ENCODE measurements around the gene TSPAN5. TPM values are rescaled to one million over a fixed set of nuclear protein-coding genes. Genes with fewer than 3 reads are reported as not detected.

The TSPAN5 gene
- total and polyA plus RNA-seq, 4 experiments from 2014 or later, result 16.8 to 40.4 (median 25.7) TPM

- H3K4me3 ChIP-seq (ENCODE audit: low read length in 2 of 2), result no peak overlapping the region
- Mint-ChIP-seq H3K4me3 (peak overlapping the region in 7 of 8 donors; percentile 3 to 74 (median 16)), H3K36me3 (no peaks in the 10 kb centered on the region)
These were observed 15.4 kb downstream of the TSPAN5 start for GRCh38 chr4:98642991-98643426.

GRCh38 chr4:98641906-98642668, 16.3 kb downstream of the TSPAN5 start:
- H3K4me3 ChIP-seq (ENCODE audit: low read length in 2 of 2), result no peak overlapping the region
- no peaks in the 10 kb centered on the region for H3K36me3 Mint-ChIP-seq
- DNase-seq, result no peak
- H3K4me1 Mint-ChIP-seq, result peaks cover 57 to 83% (median 69%) of the 10 kb centered on the region in 4 donors
- CTCF ChIA-PET (ENCODE audit: partially characterized antibody), result interaction anchor here (1.2 to 1.3 kb wide), 4 partner anchors 16 to 353 kb away, joined by 3 to 7 read pairs (median 3); partner anchors contain the start of genes METAP1 and TSPAN5
- POLR2A ChIA-PET (ENCODE audit: partially characterized antibody), result interaction anchor here (1.0 to 1.9 kb wide), 5 partner anchors 15 to 41 kb away, joined by 3 to 10 read pairs (median 5); partner anchors contain the start of gene TSPAN5
- peaks cover 70% of the 10 kb centered on the region for H3K4me1 ChIP-seq (ENCODE audit: insufficient read depth, low read length)
- H3K27me3 ChIP-seq (ENCODE audit: insufficient read depth, low read length), result no peaks in the 10 kb centered on the region
- peak overlapping the region in 3 of 8 donors; percentile 0 to 61 (median 60) for H3K4me3 Mint-ChIP-seq
- H3K27ac Mint-ChIP-seq, result peak overlapping the region; percentile 42 to 72 (median 57)
- no peaks in the 10 kb centered on the region for H3K9me3 ChIP-seq (ENCODE audit: control insufficient read depth in 1 of 2, low read length in 2 of 2)
- intact Hi-C loops (cut with micrococcal nuclease), result no loop called here
- no peaks in the 10 kb centered on the region for H3K36me3 ChIP-seq (ENCODE audit: insufficient read depth, low read length)
- H3K9me3 Mint-ChIP-seq, result no peaks in the 10 kb centered on the region
- no peaks in the 10 kb centered on the region for H3K27me3 Mint-ChIP-seq
- no peak overlapping the region for H3K27ac ChIP-seq (ENCODE audit: low read depth, low read length)

More at GRCh38 chr4:98642991-98643426, 15.4 kb downstream of the TSPAN5 start:
- no peaks in the 10 kb centered on the region for H3K9me3 Mint-ChIP-seq
- H3K4me1 Mint-ChIP-seq, result peaks cover 55 to 83% (median 68%) of the 10 kb centered on the region in 4 donors
- no peaks in the 10 kb centered on the region for H3K27me3 Mint-ChIP-seq
- peak overlapping the region in 6 of 7 donors; percentile 20 to 84 (median 64) for H3K27ac Mint-ChIP-seq
- H3K9me3 ChIP-seq (ENCODE audit: control insufficient read depth in 1 of 2, low read length in 2 of 2), result no peaks in the 10 kb centered on the region
- CTCF ChIA-PET (ENCODE audit: partially characterized antibody), result interaction anchor here (1.2 to 1.3 kb wide), 3 partner anchors 16 to 352 kb away, joined by 3 to 7 read pairs (median 3); partner anchors contain the start of genes METAP1 and TSPAN5
- intact Hi-C loops (cut with micrococcal nuclease), result loop anchor here (1.0 kb wide), 1 partner anchor 15 kb away; the partner anchor contains the start of gene TSPAN5
- H3K36me3 ChIP-seq (ENCODE audit: insufficient read depth, low read length), result no peaks in the 10 kb centered on the region
- H3K4me1 ChIP-seq (ENCODE audit: insufficient read depth, low read length), result peaks cover 70% of the 10 kb centered on the region
- DNase-seq, result no peak
- POLR2A ChIA-PET (ENCODE audit: partially characterized antibody), result interaction anchor here (1.0 to 1.9 kb wide), 4 partner anchors 15 to 40 kb away, joined by 3 to 10 read pairs (median 4); partner anchors contain the start of gene TSPAN5
- no peaks in the 10 kb centered on the region for H3K27me3 ChIP-seq (ENCODE audit: insufficient read depth, low read length)
- no peak overlapping the region for H3K27ac ChIP-seq (ENCODE audit: low read depth, low read length)

GRCh38 chr4:98641376-98641775, 17.0 kb downstream of the TSPAN5 start:
- Mint-ChIP-seq H3K4me1 (peaks cover 56 to 79% (median 68%) of the 10 kb centered on the region in 4 donors), H3K4me3 (peak overlapping the region in 2 of 8 donors; percentile 50 to 58), H3K36me3 (no peaks in the 10 kb centered on the region), H3K27me3 (no peaks in the 10 kb centered on the region), H3K9me3 (no peaks in the 10 kb centered on the region), H3K27ac (peak overlapping the region in 6 of 7 donors; percentile 24 to 72 (median 57))
- Histone ChIP-seq H3K4me3 (ENCODE audit: low read length in 2 of 2) (no peak overlapping the region), H3K36me3 (ENCODE audit: insufficient read depth, low read length) (no peaks in the 10 kb centered on the region), H3K9me3 (ENCODE audit: control insufficient read depth in 1 of 2, low read length in 2 of 2) (no peaks in the 10 kb centered on the region), H3K27me3 (ENCODE audit: insufficient read depth, low read length) (no peaks in the 10 kb centered on the region), H3K27ac (ENCODE audit: low read depth, low read length) (no peak overlapping the region), H3K4me1 (ENCODE audit: insufficient read depth, low read length) (peaks cover 70% of the 10 kb centered on the region)
- intact Hi-C loops (cut with micrococcal nuclease), result no loop called here
- DNase-seq, result no peak
- POLR2A ChIA-PET (ENCODE audit: partially characterized antibody), result interaction anchor here (1.2 to 1.9 kb wide), 4 partner anchors 17 to 41 kb away, joined by 4 to 6 read pairs (median 4); partner anchors contain the start of gene TSPAN5
- CTCF ChIA-PET (ENCODE audit: partially characterized antibody), result interaction anchor here (0.7 to 1.3 kb wide), 4 partner anchors 17 to 35 kb away, joined by 3 read pairs; partner anchors contain the start of gene TSPAN5

GRCh38 chr4:98639523-98639922, 18.9 kb downstream of the TSPAN5 start:
- no peaks in the 10 kb centered on the region for H3K27me3 Mint-ChIP-seq
- Histone ChIP-seq H3K36me3 (ENCODE audit: insufficient read depth, low read length) (no peaks in the 10 kb centered on the region), H3K27me3 (ENCODE audit: insufficient read depth, low read length) (no peaks in the 10 kb centered on the region), H3K4me1 (ENCODE audit: insufficient read depth, low read length) (peaks cover 58% of the 10 kb centered on the region), H3K27ac (ENCODE audit: low read depth, low read length) (peak overlapping the region; percentile 50), H3K4me3 (ENCODE audit: low read length in 2 of 2) (peak overlapping the region in 1 of 2 donors; percentile 25), H3K9me3 (ENCODE audit: control insufficient read depth in 1 of 2, low read length in 2 of 2) (no peaks in the 10 kb centered on the region)
- peak overlapping the region; percentile 81 to 97 (median 93) for H3K27ac Mint-ChIP-seq
- H3K4me3 Mint-ChIP-seq, result peak overlapping the region; percentile 77 to 92 (median 83)
- ChIA-PET CTCF (ENCODE audit: partially characterized antibody) (interaction anchor here (1.2 to 2.3 kb wide), 2 partner anchors 16 to 416 kb away, joined by 4 to 5 read pairs; no protein-coding TSS in a partner anchor), POLR2A (ENCODE audit: partially characterized antibody) (interaction anchor here (1.0 to 1.6 kb wide), 6 partner anchors 9 to 24 kb away, joined by 3 to 9 read pairs (median 6); partner anchors contain the start of gene TSPAN5)
- no peaks in the 10 kb centered on the region for H3K36me3 Mint-ChIP-seq
- no peaks in the 10 kb centered on the region for H3K9me3 Mint-ChIP-seq
- DNase-seq, result peak in 4 of 5 donors; percentile 32 to 59 (median 48)
- intact Hi-C loops (cut with micrococcal nuclease), result no loop called here
- H3K4me1 Mint-ChIP-seq, result peaks cover 44 to 67% (median 54%) of the 10 kb centered on the region in 4 donors

- POLR2A ChIA-PET (ENCODE audit: partially characterized antibody), result interaction anchor here (1.0 to 1.6 kb wide), 6 partner anchors 9 to 24 kb away, joined by 3 to 9 read pairs (median 6); partner anchors contain the start of gene TSPAN5
These were observed 19.3 kb downstream of the TSPAN5 start for GRCh38 chr4:98639108-98639507.

GRCh38 chr4:98638661-98639060, 19.8 kb downstream of the TSPAN5 start:
- Histone ChIP-seq H3K4me1 (ENCODE audit: insufficient read depth, low read length) (peaks cover 49% of the 10 kb centered on the region), H3K27ac (ENCODE audit: low read depth, low read length) (no peak overlapping the region), H3K36me3 (ENCODE audit: insufficient read depth, low read length) (no peaks in the 10 kb centered on the region), H3K27me3 (ENCODE audit: insufficient read depth, low read length) (no peaks in the 10 kb centered on the region), H3K9me3 (ENCODE audit: control insufficient read depth in 1 of 2, low read length in 2 of 2) (no peaks in the 10 kb centered on the region), H3K4me3 (ENCODE audit: low read length in 2 of 2) (no peak overlapping the region)
- POLR2A ChIA-PET (ENCODE audit: partially characterized antibody), result interaction anchor here (1.3 to 1.6 kb wide), 3 partner anchors 9 to 21 kb away, joined by 7 to 9 read pairs (median 8); partner anchors contain the start of gene TSPAN5
- Mint-ChIP-seq H3K36me3 (no peaks in the 10 kb centered on the region), H3K4me3 (peak overlapping the region; percentile 55 to 92 (median 83)), H3K27me3 (no peaks in the 10 kb centered on the region), H3K9me3 (no peaks in the 10 kb centered on the region), H3K4me1 (peaks cover 39 to 61% (median 48%) of the 10 kb centered on the region in 4 donors), H3K27ac (peak overlapping the region; percentile 81 to 97 (median 93))
- intact Hi-C loops (cut with micrococcal nuclease), result no loop called here
- CTCF ChIA-PET (ENCODE audit: partially characterized antibody), result interaction anchor here (2.3 kb wide), 1 partner anchor 17 kb away, joined by 5 read pairs; no protein-coding TSS in a partner anchor
- no peak for DNase-seq

More at GRCh38 chr4:98639108-98639507, 19.3 kb downstream of the TSPAN5 start:
- Mint-ChIP-seq H3K27me3 (no peaks in the 10 kb centered on the region), H3K27ac (peak overlapping the region; percentile 81 to 97 (median 93)), H3K4me3 (peak overlapping the region; percentile 77 to 92 (median 83)), H3K36me3 (no peaks in the 10 kb centered on the region), H3K9me3 (no peaks in the 10 kb centered on the region), H3K4me1 (peaks cover 43 to 63% (median 53%) of the 10 kb centered on the region in 4 donors)
- Histone ChIP-seq H3K9me3 (ENCODE audit: control insufficient read depth in 1 of 2, low read length in 2 of 2) (no peaks in the 10 kb centered on the region), H3K27me3 (ENCODE audit: insufficient read depth, low read length) (no peaks in the 10 kb centered on the region), H3K4me1 (ENCODE audit: insufficient read depth, low read length) (peaks cover 53% of the 10 kb centered on the region), H3K36me3 (ENCODE audit: insufficient read depth, low read length) (no peaks in the 10 kb centered on the region), H3K27ac (ENCODE audit: low read depth, low read length) (peak overlapping the region; percentile 50), H3K4me3 (ENCODE audit: low read length in 2 of 2) (peak overlapping the region in 1 of 2 donors; percentile 25)
- no peak for DNase-seq
- CTCF ChIA-PET (ENCODE audit: partially characterized antibody), result interaction anchor here (1.2 to 2.3 kb wide), 2 partner anchors 16 to 417 kb away, joined by 4 to 5 read pairs; no protein-coding TSS in a partner anchor
- intact Hi-C loops (cut with micrococcal nuclease), result no loop called here
